NCI-H774 (cell line): ENCODE measurements around the gene LAMB4.

Experiments
- DNase-seq: peaks from one replicate; lab custom pipeline; 2025; lab: John Stamatoyannopoulos, UW

Gene LAMB4, protein sequence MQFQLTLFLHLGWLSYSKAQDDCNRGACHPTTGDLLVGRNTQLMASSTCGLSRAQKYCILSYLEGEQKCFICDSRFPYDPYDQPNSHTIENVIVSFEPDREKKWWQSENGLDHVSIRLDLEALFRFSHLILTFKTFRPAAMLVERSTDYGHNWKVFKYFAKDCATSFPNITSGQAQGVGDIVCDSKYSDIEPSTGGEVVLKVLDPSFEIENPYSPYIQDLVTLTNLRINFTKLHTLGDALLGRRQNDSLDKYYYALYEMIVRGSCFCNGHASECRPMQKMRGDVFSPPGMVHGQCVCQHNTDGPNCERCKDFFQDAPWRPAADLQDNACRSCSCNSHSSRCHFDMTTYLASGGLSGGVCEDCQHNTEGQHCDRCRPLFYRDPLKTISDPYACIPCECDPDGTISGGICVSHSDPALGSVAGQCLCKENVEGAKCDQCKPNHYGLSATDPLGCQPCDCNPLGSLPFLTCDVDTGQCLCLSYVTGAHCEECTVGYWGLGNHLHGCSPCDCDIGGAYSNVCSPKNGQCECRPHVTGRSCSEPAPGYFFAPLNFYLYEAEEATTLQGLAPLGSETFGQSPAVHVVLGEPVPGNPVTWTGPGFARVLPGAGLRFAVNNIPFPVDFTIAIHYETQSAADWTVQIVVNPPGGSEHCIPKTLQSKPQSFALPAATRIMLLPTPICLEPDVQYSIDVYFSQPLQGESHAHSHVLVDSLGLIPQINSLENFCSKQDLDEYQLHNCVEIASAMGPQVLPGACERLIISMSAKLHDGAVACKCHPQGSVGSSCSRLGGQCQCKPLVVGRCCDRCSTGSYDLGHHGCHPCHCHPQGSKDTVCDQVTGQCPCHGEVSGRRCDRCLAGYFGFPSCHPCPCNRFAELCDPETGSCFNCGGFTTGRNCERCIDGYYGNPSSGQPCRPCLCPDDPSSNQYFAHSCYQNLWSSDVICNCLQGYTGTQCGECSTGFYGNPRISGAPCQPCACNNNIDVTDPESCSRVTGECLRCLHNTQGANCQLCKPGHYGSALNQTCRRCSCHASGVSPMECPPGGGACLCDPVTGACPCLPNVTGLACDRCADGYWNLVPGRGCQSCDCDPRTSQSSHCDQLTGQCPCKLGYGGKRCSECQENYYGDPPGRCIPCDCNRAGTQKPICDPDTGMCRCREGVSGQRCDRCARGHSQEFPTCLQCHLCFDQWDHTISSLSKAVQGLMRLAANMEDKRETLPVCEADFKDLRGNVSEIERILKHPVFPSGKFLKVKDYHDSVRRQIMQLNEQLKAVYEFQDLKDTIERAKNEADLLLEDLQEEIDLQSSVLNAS (N-terminal part only)

GRCh38 chr7:108130261-108130660, at the start of gene LAMB4:
TSS of gene LAMB4 (minus strand) at chr7:108130361. CDS start at chr7:108123164, 7,197 bp downstream.
- no peak for DNase-seq

- DNase-seq = peak; percentile 93
Measured at GRCh38 chr7:108178398-108178797, 48.2 kb upstream of the LAMB4 start.

- no peak for DNase-seq
Measured at GRCh38 chr7:108171164-108171563, 41.0 kb upstream of the LAMB4 start.

DNA sequence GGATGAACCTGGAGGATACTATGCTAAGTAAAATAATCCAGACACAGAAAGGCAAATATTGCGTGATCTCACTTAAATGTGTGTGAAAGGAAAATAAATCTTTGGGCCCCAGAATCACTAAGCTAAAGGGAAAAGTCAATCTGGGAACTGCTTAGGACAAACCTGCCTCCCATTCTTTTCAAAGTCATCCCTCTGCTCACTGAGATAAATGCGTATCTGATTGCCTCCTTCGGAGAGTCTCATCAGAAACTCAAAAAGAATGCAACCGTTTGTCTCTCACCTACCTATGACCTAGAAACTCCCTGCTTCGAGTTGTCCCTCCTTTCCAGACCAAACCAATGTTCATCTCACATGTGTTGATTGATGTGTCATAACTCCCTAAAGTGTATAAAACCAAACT, 40.1 kb upstream of the LAMB4 start:
- DNase-seq = no peak

DNA sequence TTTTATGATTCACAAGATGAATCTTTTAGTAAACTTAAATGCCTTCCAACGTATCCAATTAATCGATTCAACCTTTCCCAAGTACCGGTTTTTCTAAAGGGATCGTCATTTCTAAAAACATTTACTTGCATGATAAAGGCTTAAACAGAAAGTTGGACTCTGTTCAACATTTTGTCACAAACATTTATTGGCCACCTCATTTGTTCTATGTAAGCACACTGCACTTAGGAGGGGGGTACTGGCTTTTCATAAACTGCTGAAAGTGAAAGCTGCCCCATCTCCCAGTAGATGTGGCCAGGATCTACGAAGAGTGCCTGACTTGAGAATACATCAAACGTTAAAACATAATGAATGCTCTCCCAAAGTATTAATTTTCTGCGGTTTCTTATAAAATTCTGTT, 37.3 kb upstream of the LAMB4 start:
- DNase-seq = peak; percentile 39

GRCh38 chr7:108166687-108167086, 36.5 kb upstream of the LAMB4 start:
- DNase-seq = no peak

- DNase-seq = no peak
Measured at GRCh38 chr7:108165723-108166122, 35.6 kb upstream of the LAMB4 start.

DNA sequence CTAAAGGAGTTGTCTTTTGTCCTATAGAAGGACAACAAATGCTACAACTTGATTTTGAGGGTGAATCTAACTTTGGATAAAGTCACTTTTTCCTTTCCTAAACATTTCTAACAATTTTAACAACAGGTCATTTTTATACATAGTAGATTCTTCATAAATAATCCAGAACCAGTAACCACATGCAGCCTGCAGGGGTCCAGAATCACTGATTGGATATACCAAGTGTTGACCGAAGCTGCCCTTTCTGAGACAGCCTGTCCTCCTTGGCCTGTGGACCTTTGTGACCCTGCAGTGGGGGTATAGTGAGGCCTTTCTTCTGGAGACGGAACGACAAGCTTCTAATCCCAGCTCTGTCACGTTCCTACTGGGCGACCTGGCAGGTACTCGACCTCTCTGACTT, 34.8 kb upstream of the LAMB4 start:
- no peak for DNase-seq

DNA sequence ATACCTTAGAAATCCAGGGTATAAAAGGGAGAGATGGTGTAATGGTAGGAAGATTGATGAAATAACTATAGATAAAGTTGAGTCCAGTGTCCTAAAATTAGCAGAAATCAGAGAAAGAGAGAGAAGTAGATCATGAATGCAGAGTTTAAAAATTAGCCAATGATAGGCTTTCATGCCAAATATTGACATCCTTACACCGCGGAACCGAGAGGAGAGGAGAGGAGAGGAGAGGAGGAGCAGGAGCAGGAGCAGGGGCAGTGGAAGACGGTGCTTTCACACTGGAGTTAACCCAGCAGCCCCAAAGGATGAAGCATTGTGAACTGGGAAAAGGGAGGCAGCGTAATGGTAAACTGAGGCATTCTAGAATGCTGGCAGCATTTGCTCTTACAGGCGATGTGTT, 34.2 kb upstream of the LAMB4 start:
- no peak for DNase-seq

DNA sequence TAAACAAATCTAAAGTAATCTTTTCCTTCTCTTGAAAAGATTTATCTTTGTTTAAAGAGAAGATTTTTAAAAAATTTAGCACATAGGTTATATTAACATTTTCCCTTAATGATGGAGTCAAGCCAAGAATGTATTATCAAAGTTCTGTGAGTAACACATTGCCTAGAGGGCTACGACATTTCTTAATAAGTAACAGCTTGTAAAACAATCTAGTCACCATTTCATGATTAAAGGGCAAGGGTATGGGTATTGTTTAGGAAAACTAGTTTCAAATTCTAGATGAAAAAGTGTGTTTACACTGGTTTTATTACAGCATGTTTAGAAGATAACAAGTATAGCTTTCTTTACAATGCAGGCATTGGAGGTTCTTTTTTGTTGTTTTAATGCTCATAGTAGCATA, 28.6 kb upstream of the LAMB4 start:
- no peak for DNase-seq

DNA sequence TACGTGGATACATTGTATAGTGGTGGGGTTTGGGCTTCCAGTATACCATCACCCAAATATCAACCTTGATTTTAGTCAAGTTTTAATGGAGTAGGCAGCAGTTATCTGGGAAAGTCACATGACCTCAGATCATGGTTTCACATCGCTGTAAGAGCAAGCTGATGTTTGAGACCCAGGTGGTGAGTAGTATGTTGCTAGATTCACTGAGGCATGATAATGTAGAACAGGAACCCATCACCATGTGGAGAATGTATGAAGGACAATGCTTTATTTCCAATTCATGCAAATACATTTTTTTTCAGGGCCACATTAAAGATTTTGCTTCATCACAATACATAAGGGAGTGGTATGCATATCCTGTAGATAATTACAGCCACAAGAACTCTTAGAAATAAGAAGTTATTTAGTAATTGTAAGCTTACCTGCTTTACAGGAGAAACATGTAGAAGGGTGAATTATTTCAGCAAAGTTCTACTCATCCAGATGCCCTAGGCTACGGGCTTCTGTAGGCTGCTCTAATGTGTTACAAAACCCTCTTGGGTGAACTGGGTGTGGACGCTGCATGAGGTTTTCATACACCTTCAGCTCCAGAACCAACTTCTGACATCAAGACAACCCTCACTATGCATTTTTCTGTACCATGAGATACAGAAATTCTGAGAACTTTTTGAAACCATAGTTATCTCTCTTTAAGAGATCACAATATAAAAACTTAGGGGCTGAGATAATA, 27.6 kb upstream of the LAMB4 start:
- DNase-seq = no peak

DNA sequence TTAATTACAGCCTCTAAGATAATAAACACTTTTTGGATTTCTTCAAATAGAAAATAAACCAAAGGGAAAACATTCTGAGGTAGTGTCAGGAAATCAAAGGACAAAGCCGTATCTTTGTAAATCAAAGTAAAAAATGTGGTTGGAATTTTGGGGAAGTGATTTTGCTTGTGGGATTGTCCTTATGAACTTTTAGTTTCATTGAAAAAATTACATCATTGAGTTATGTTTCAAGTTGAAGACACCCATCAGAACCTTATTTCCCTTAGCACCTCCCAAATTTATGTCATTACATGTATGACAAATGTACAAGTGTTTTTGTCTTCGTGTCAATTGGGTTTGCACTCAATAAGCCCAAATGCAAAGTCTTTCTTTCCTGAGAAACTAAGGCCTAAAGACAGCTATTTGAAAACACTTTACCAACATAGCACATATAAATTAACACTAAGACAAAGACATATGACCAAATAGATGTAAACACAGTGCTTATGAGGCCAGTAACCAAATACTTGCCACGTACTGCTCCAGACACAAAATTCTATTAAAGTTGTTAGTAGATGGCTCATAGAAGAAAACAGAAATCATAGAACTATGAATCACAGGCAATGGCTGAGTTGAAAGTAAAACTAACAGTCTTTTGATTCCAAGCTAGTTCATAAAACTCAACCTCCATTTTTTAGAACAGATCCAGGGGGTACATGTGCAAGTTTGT, 26.9 kb upstream of the LAMB4 start:
- no peak for DNase-seq

GRCh38 chr7:108152198-108152597, 22.0 kb upstream of the LAMB4 start:
- DNase-seq = no peak

GRCh38 chr7:108149908-108150307, 19.7 kb upstream of the LAMB4 start:
- no peak for DNase-seq

GRCh38 chr7:108149119-108149518, 19.0 kb upstream of the LAMB4 start:
- no peak for DNase-seq

DNA sequence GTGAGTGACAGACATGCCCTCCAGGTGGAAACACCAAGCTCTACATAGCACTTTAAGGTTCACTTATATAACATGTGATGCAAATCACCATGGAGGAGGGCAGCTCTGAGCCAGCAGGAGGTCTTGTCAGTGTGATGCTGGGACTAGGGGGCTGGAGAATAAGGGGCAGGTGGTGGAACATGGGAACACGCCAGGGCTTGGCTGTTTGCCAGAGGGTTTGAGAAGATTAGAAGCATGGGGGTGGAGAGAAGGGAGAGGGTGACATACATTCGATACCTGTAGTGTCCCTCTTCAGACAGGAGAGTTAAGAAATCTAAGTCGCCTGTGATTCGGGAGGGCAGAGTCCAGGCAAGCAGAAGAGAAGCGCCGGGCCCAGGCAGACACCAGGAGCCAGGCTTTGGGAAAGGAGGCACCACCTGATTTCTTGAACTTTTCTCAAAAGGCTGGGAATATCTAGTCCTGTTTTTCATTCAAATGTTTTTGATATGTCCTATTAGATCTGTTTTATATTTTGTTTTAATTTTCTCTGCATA, 16.9 kb upstream of the LAMB4 start:
- DNase-seq = no peak

DNA sequence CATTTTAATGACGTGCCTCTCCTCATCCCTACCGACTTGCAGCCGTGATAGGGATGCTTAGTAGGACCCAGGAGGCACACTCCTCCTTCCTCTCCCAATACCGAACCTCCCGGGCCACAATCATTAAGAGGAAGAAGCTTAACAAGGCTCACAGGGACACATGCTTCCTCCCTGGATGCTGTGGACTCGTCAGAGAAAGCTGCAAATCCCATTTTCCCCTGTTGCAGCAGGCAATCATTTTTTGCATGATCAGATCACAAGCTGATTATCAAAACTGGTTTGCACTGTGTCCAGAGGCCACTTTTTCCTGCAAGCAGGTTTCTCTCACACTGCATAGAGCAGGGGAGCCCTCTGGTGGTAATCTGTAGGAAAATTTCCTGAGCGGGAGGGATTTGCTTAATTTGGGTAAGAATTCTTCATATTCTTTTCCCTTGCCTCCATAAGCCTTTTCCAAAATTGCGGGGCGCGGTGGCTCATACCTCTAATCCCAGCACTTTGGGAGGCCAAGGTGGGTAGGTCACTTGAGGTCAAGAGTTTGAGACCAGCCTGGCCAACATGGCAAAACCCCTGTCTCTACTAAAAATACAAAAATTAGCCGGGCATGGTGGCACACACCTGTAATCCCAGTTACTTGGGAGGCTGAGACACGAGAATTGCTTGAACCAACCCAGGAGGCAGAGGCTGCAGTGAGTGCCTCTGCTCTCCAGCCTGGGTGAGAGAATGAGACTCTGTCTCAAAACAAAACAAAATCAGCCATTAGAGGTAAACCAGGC, 16.1 kb upstream of the LAMB4 start:
- DNase-seq = peak; percentile 42

DNA sequence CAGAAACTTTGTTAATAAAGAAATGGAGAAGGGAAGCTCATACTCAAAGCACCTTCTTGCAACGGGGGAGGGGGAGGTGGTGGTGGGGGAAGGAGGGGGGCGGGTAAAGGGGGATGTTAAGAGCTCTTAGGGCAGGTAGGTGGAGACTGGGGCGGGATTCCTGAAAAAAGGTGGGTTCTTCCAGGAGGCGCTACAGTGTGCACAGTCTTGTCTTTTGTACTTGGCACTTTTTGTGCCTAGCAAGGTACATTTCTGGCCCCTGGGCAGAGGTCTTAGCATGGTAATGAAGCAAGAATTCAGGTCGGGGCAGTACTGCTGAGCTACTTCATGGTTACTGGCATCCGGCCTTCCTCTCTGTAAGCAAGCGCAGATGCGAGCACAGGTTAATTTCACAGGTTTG, 15.2 kb upstream of the LAMB4 start:
- DNase-seq = no peak

GRCh38 chr7:108144931-108145330, 14.8 kb upstream of the LAMB4 start:
- DNase-seq = no peak
